ENCODE results near the gene UGT1A6. TPM values are rescaled to one million over a fixed set of nuclear protein-coding genes. Genes with fewer than 3 reads are reported as not detected.

Gene UGT1A6
- total and polyA plus RNA-seq, 2 of the 4 experiments (the other 2 are of a cell fraction): not detected

DNA sequence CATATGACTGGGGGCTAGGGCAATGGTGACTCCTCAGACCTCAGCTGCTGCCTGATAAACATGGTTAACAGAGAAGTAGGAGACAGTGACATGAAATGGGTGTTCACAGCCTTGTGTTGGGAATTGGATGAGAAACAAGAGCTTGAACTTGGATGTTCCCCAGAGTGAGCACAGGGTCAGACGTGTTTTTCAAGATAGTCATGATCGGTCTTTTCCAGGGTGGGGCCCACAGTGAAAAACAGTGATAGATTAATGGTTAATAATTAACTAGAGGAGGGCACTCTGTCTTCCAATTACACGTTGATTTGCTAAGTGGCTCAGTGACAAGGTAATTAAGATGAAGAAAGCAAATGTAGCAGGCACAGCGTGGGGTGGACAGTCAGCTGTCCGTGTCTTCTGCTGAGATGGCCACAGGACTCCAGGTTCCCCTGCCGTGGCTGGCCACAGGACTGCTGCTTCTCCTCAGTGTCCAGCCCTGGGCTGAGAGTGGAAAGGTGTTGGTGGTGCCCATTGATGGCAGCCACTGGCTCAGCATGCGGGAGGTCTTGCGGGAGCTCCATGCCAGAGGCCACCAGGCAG, 36.1 kb downstream of the UGT1A6 start, which contains the start of gene UGT1A3:
Gene UGT1A3 (plus strand): TSS at position 320 of the 579 bp plus-strand sequence. CDS start 85 bp downstream, at position 405.
- Histone ChIP-seq H3K18ac (ENCODE audit: low read depth, low read length) (no peak within 1 kb of the TSS), H3K27me3 (ENCODE audit: control insufficient read depth, insufficient read depth, low read length) (peaks cover 3% of the 10 kb centered on the region; the same call in 1 of the 2 replicates), H3K14ac (replicated peaks; ENCODE audit: low read depth, low read length) (no peak within 1 kb of the TSS), H3K9me3 (ENCODE audit: control insufficient read depth, insufficient read depth, low read length) (no peaks in the 10 kb centered on the region), H2AK9ac (replicated peaks; ENCODE audit: low read depth, low read length, poor library complexity) (no peak within 1 kb of the TSS), H3K36me3 (ENCODE audit: control insufficient read depth, insufficient read depth, low read length) (no peaks in the 10 kb centered on the region), H4K8ac (ENCODE audit: low read depth in 2 of 2, low read length in 2 of 2) (no peak within 1 kb of the TSS), H3K4me1 (ENCODE audit: control insufficient read depth, insufficient read depth, low read length) (no peaks in the 10 kb centered on the region), H2BK5ac (ENCODE audit: low read depth, low read length, poor library complexity, severe bottlenecking) (no peak within 1 kb of the TSS), H2AFZ (replicated peaks; ENCODE audit: low read length, poor library complexity) (no peak within 1 kb of the TSS), H2BK15ac (ENCODE audit: low read depth, low read length) (no peak within 1 kb of the TSS), H4K91ac (ENCODE audit: insufficient read depth, low read depth, low read length) (no peak within 1 kb of the TSS), H3K4me2 (ENCODE audit: low read depth, low read length) (no peak within 1 kb of the TSS), H3K9ac (ENCODE audit: low read depth, low read length) (no peak within 1 kb of the TSS), H3K27ac (ENCODE audit: insufficient read depth, low read length) (no peak within 1 kb of the TSS), H2BK120ac (ENCODE audit: low read depth, low read length) (no peak within 1 kb of the TSS), H4K5ac (ENCODE audit: low read depth, low read length) (no peak within 1 kb of the TSS), H3K56ac (ENCODE audit: extremely low read depth, insufficient read depth, low read length) (no peak within 1 kb of the TSS; the same call in 1 of the 2 replicates), H2AK5ac (ENCODE audit: low read depth, low read length) (no peak within 1 kb of the TSS), H3K4me3 (ENCODE audit: insufficient read depth, low read depth, low read length) (no peak within 1 kb of the TSS), H3K23ac (ENCODE audit: low read depth, low read length) (no peak within 1 kb of the TSS), H4K20me1 (ENCODE audit: insufficient read depth, low read length) (no peaks in the 10 kb centered on the region), H3K9me1 (ENCODE audit: insufficient read depth, low read length) (no peaks in the 10 kb centered on the region), H2BK20ac (ENCODE audit: low read depth, low read length) (no peak within 1 kb of the TSS), H3K4ac (ENCODE audit: low read depth, low read length) (no peak within 1 kb of the TSS), H3K79me1 (ENCODE audit: low read depth in 1 of 2, low read length in 2 of 2) (no peaks in the 10 kb centered on the region)
- ATAC-seq (ENCODE audit: low read depth): no peak
- POLR2A ChIA-PET (ENCODE audit: unreplicated experiment): no interaction called here
- DNase-seq: no peak
- no TSS peak for BruUV-seq (replicated peaks)
- 80% methylated on average over 2 of the region's 8 CpGs; no CpG with 5 or more reads in 1 of the 2 experiments for WGBS, 2 experiments (ENCODE audit: extremely low coverage in 2 of 2, insufficient read length in 1 of 2)
- TF ChIP-seq RAD21 (IDR thresholded peaks at IDR 0.05; ENCODE audit: low read length): no peak
- TF ChIP-seq NFE2L2 (IDR thresholded peaks at IDR 0.05; ENCODE audit: low read depth, low read length): no peak
- TF ChIP-seq RFX5 (IDR thresholded peaks at IDR 0.05; ENCODE audit: low read depth, low read length): no peak
- no peak for TF ChIP-seq POLR2A (IDR thresholded peaks at IDR 0.05; ENCODE audit: low read depth, low read length)
- TF ChIP-seq, protein P1, sequence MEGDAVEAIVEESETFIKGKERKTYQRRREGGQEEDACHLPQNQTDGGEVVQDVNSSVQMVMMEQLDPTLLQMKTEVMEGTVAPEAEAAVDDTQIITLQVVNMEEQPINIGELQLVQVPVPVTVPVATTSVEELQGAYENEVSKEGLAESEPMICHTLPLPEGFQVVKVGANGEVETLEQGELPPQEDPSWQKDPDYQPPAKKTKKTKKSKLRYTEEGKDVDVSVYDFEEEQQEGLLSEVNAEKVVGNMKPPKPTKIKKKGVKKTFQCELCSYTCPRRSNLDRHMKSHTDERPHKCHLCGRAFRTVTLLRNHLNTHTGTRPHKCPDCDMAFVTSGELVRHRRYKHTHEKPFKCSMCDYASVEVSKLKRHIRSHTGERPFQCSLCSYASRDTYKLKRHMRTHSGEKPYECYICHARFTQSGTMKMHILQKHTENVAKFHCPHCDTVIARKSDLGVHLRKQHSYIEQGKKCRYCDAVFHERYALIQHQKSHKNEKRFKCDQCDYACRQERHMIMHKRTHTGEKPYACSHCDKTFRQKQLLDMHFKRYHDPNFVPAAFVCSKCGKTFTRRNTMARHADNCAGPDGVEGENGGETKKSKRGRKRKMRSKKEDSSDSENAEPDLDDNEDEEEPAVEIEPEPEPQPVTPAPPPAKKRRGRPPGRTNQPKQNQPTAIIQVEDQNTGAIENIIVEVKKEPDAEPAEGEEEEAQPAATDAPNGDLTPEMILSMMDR (conservative IDR thresholded peaks at IDR 0.05; ENCODE audit: low read depth, low read length): no peak
- TF ChIP-seq CHD1 (IDR thresholded peaks at IDR 0.05; ENCODE audit: low read depth, low read length): no peak
- TF ChIP-seq, protein P2, sequence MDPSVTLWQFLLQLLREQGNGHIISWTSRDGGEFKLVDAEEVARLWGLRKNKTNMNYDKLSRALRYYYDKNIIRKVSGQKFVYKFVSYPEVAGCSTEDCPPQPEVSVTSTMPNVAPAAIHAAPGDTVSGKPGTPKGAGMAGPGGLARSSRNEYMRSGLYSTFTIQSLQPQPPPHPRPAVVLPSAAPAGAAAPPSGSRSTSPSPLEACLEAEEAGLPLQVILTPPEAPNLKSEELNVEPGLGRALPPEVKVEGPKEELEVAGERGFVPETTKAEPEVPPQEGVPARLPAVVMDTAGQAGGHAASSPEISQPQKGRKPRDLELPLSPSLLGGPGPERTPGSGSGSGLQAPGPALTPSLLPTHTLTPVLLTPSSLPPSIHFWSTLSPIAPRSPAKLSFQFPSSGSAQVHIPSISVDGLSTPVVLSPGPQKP (IDR thresholded peaks at IDR 0.05; ENCODE audit: borderline replicate concordance, low read depth, low read length): no peak
- TF ChIP-seq, protein P3, sequence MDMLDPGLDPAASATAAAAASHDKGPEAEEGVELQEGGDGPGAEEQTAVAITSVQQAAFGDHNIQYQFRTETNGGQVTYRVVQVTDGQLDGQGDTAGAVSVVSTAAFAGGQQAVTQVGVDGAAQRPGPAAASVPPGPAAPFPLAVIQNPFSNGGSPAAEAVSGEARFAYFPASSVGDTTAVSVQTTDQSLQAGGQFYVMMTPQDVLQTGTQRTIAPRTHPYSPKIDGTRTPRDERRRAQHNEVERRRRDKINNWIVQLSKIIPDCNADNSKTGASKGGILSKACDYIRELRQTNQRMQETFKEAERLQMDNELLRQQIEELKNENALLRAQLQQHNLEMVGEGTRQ (IDR thresholded peaks at IDR 0.05; ENCODE audit: low read depth, low read length): no peak
- no peak for TF ChIP-seq MXI1 (IDR thresholded peaks at IDR 0.05; ENCODE audit: borderline replicate concordance, low read depth, low read length)
- TF ChIP-seq MAZ (IDR thresholded peaks at IDR 0.05; ENCODE audit: borderline replicate concordance, low read depth, low read length): no peak
- no peak for TF ChIP-seq MAFK (IDR thresholded peaks at IDR 0.05; ENCODE audit: low read depth, low read length)
- TF ChIP-seq BHLHE40 (IDR thresholded peaks at IDR 0.05; ENCODE audit: low read depth, low read length): no peak
- TF ChIP-seq RCOR1 (IDR thresholded peaks at IDR 0.05; ENCODE audit: insufficient replicate concordance, low read length): no peak
- TF ChIP-seq FOS (IDR thresholded peaks at IDR 0.05; ENCODE audit: low read depth, low read length): no peak
- no peak for TF ChIP-seq CEBPB (IDR thresholded peaks at IDR 0.05; ENCODE audit: low read depth, low read length)
- no peak for TF ChIP-seq SMC3 (IDR thresholded peaks at IDR 0.05; ENCODE audit: low read depth, low read length)
- in situ Hi-C loops (cut with MboI; ENCODE audit: low sequenced_read_pairs) (no loop called here), dilution Hi-C loops (cut with HindIII; ENCODE audit: low sequenced_read_pairs, unreplicated experiment) (no loop called here), intact Hi-C loops (cut with micrococcal nuclease) (no loop called here)
- CTCF ChIA-PET: no interaction called here

Data from IMR-90 (cell line).